Measurements from ENCODE around the gene CERS5.
A peak's percentile ranks its signal among the peaks of the same experiment; 100 is the strongest.

CERS5 gene

GRCh38 chr12:50121641-50122040, 45.5 kb downstream of the CERS5 start:
- DNase-seq: no peak

- DNase-seq: no peak
Observed at GRCh38 chr12:50120953-50121352, 46.2 kb downstream of the CERS5 start.

- no peak for DNase-seq
Observed at GRCh38 chr12:50120521-50120920, 46.6 kb downstream of the CERS5 start.

GRCh38 chr12:50119387-50119786, 47.8 kb downstream of the CERS5 start:
- no peak for DNase-seq

GRCh38 chr12:50117057-50117622, 50.0 kb downstream of the CERS5 start:
- no peak for DNase-seq

GRCh38 chr12:50112456-50113218, 54.5 kb downstream of the CERS5 start:
- DNase-seq: no peak

GRCh38 chr12:50111693-50112455, 55.3 kb downstream of the CERS5 start, which contains the start of gene COX14:
Gene COX14 (plus strand): TSS chr12:50112236. CDS start chr12:50120044, 7,808 bp downstream.
- peak; percentile 99 for DNase-seq

GRCh38 chr12:50111395-50111692, 55.8 kb downstream of the CERS5 start:
- no peak for DNase-seq

- no peak for DNase-seq
Observed at GRCh38 chr12:50110762-50111351, 56.3 kb downstream of the CERS5 start.

GRCh38 chr12:50110127-50110761, 56.9 kb downstream of the CERS5 start:
- no peak for DNase-seq

GRCh38 chr12:50109319-50109718, 57.9 kb downstream of the CERS5 start:
- no peak for DNase-seq

- no peak for DNase-seq
Observed at GRCh38 chr12:50107416-50108268, 59.5 kb downstream of the CERS5 start.

GRCh38 chr12:50106907-50107306, 60.3 kb downstream of the CERS5 start:
- DNase-seq: no peak

- no peak for DNase-seq
Observed at GRCh38 chr12:50105913-50106450, 61.2 kb downstream of the CERS5 start.

- DNase-seq: no peak
Observed at GRCh38 chr12:50104417-50105366, 62.5 kb downstream of the CERS5 start.

- DNase-seq: no peak
Observed at GRCh38 chr12:50103767-50104321, 63.3 kb downstream of the CERS5 start, which contains the start of gene GPD1. Gene GPD1 (plus strand): TSS chr12:50104008. CDS start chr12:50104051, 43 bp downstream.

GRCh38 chr12:50103351-50103750, 63.8 kb downstream of the CERS5 start:
- DNase-seq: no peak

- DNase-seq: no peak
Observed at GRCh38 chr12:50102646-50103309, 64.4 kb downstream of the CERS5 start.

- DNase-seq: no peak
Observed at GRCh38 chr12:50102131-50102531, 65.0 kb downstream of the CERS5 start.

GRCh38 chr12:50101663-50102062, 65.5 kb downstream of the CERS5 start:
- DNase-seq: no peak

Measured in stimulated activated CD4-positive, alpha-beta T cell treated with anti-CD3 and anti-CD28 coated beads, Interleukin-12 subunit alpha, Interleukin-12 subunit beta, amount 100 ng/mL, for 4 hours (primary cell).